ENCODE data around the gene SDSL. TPM values are rescaled to one million over a fixed set of nuclear protein-coding genes. Genes with fewer than 3 reads are reported as not detected.

SDSL gene
- polyA plus RNA-seq, 1 donor (not counting 4 experiments of a cell fraction or from before 2014, with no cell fraction given), result 1.9 TPM

DNA sequence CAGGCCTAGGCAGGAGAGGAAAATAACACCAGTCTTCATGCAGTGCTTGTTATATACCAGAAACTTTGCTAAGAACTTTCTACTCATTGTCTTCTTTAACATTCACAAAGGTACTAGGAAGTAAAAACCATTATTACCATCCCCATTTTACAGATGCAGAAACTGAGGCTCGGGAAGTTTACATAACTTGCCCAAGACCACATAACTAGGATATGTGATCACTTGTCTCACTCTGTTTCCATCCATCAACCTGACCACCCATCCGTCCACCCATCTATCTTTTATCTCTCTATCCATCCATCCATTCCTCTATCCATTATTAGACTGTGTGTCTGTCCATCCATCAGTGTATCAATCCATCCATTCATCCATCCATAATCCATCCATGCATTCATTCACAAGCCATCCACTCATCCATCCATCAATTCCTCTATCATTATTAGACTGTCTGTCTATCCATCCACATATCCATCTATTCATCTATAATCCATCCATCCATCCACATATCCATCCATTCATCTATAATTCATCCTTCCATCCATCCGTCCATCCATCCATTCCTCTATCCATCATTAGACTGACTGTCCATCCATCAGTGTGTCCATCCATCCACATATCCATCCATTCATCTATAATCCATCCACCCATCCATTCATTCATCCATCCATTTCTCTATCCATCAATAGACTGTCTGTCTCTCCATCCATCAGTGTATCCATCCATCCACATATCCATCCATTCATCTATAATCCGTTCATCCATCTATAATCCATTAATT, 16.5 kb downstream of the SDSL start:
- H3K9ac ChIP-seq (ENCODE audit: control insufficient read depth, extremely low read depth, insufficient read depth, low read length), result no peak overlapping the region
- no peak overlapping the region for H3K27ac ChIP-seq (ENCODE audit: control insufficient read depth, insufficient read depth, low read length)
- no peaks in the 10 kb centered on the region for H3K79me2 ChIP-seq (ENCODE audit: control insufficient read depth, insufficient read depth, low read length)
- no peaks in the 10 kb centered on the region for H3K4me1 ChIP-seq (ENCODE audit: control insufficient read depth, extremely low read depth, insufficient read depth, low read length)
- no peaks in the 10 kb centered on the region for H3K9me3 ChIP-seq (ENCODE audit: control insufficient read depth, low read depth, low read length)
- no peak overlapping the region for H2AFZ ChIP-seq (ENCODE audit: control insufficient read depth, low read length)
- dilution Hi-C loops (cut with MboI; ENCODE audit: extremely low pct_ligation_motif_present, low sequenced_read_pairs), result no loop called here
- FAIRE-seq (no peak), DNase-seq (ENCODE audit: low read depth, low spot score) (no peak)
- TF ChIP-seq CTCF (optimal IDR thresholded peaks at IDR 0.05 in 1 of 3, IDR thresholded peaks at IDR 0.05 in 1 of 3, conservative IDR thresholded peaks at IDR 0.05 in 1 of 3; ENCODE audit: extremely low read depth in 1 of 3, insufficient read depth in 2 of 3, low read length in 3 of 3) (no peak), EZH2 (IDR thresholded peaks at IDR 0.05; ENCODE audit: low read length) (no peak)
- no peak overlapping the region for H3K4me2 ChIP-seq (ENCODE audit: control insufficient read depth, extremely low read depth, insufficient read depth, low read depth, low read length)
- no peaks in the 10 kb centered on the region for H3K9me1 ChIP-seq (ENCODE audit: control insufficient read depth, extremely low read depth, insufficient read depth, low read length)
- H3K27me3 ChIP-seq (ENCODE audit: control insufficient read depth, extremely low read depth, insufficient read depth, low read length), result peaks cover 21% of the 10 kb centered on the region
- H3K36me3 ChIP-seq (ENCODE audit: control insufficient read depth in 2 of 2, extremely low read depth in 1 of 2, insufficient read depth in 2 of 2, low read length in 2 of 2), result no peaks in the 10 kb centered on the region
- no peaks in the 10 kb centered on the region for H4K20me1 ChIP-seq (ENCODE audit: control insufficient read depth, extremely low read depth, insufficient read depth, low read length)
- no peak overlapping the region for H3K4me3 ChIP-seq (ENCODE audit: control insufficient read depth in 2 of 3, extremely low read depth in 1 of 3, insufficient read depth in 2 of 3, low read depth in 1 of 3, low read length in 3 of 3)

DNA sequence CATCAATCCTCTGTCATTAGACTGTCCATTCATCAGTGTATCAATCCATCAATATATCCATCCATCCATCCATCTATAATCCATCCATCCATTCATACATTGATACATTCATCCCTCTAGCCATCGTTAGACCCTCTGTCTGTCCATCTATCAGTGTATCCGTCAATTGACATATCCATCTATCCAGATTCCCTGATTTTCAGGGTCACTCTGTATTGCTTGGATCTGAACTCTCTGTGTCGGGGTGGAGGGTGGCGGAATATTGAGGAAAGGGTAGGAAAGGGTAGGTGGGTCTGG, 17.1 kb downstream of the SDSL start:
- Histone ChIP-seq H3K36me3 (ENCODE audit: control insufficient read depth in 2 of 2, extremely low read depth in 1 of 2, insufficient read depth in 2 of 2, low read length in 2 of 2) (no peaks in the 10 kb centered on the region), H3K4me1 (ENCODE audit: control insufficient read depth, extremely low read depth, insufficient read depth, low read length) (no peaks in the 10 kb centered on the region), H3K4me3 (ENCODE audit: control insufficient read depth in 2 of 3, extremely low read depth in 1 of 3, insufficient read depth in 2 of 3, low read depth in 1 of 3, low read length in 3 of 3) (no peak overlapping the region), H2AFZ (ENCODE audit: control insufficient read depth, low read length) (no peak overlapping the region), H3K27ac (ENCODE audit: control insufficient read depth, insufficient read depth, low read length) (no peak overlapping the region), H3K9ac (ENCODE audit: control insufficient read depth, extremely low read depth, insufficient read depth, low read length) (no peak overlapping the region), H4K20me1 (ENCODE audit: control insufficient read depth, extremely low read depth, insufficient read depth, low read length) (no peaks in the 10 kb centered on the region), H3K79me2 (ENCODE audit: control insufficient read depth, insufficient read depth, low read length) (no peaks in the 10 kb centered on the region), H3K4me2 (ENCODE audit: control insufficient read depth, extremely low read depth, insufficient read depth, low read depth, low read length) (no peak overlapping the region), H3K9me3 (ENCODE audit: control insufficient read depth, low read depth, low read length) (no peaks in the 10 kb centered on the region), H3K27me3 (ENCODE audit: control insufficient read depth, extremely low read depth, insufficient read depth, low read length) (peaks cover 21% of the 10 kb centered on the region), H3K9me1 (ENCODE audit: control insufficient read depth, extremely low read depth, insufficient read depth, low read length) (no peaks in the 10 kb centered on the region)
- TF ChIP-seq CTCF (optimal IDR thresholded peaks at IDR 0.05 in 1 of 3, IDR thresholded peaks at IDR 0.05 in 1 of 3, conservative IDR thresholded peaks at IDR 0.05 in 1 of 3; ENCODE audit: extremely low read depth in 1 of 3, insufficient read depth in 2 of 3, low read length in 3 of 3), result no peak
- no peak for TF ChIP-seq EZH2 (IDR thresholded peaks at IDR 0.05; ENCODE audit: low read length)
- FAIRE-seq (no peak), DNase-seq (ENCODE audit: low read depth, low spot score) (no peak)
- dilution Hi-C loops (cut with MboI; ENCODE audit: extremely low pct_ligation_motif_present, low sequenced_read_pairs), result no loop called here
